ENCODE results near the gene ARCN1. TPM values are rescaled to one million over a fixed set of nuclear protein-coding genes. Genes with fewer than 3 reads are reported as not detected.

ARCN1 gene
- total RNA-seq (2014; rRNA removed) (122 and 132 TPM in 2 replicates), Bru-seq, nascent RNA (percentile 96 among the genes with signal in this experiment), BruChase-seq, experiment 1, labeled RNA remaining after a 6-hour chase (percentile 99 among the genes with signal in this experiment), BruChase-seq, experiment 2, labeled RNA remaining after a 2-hour chase (percentile 98 among the genes with signal in this experiment)
- long read RNA-seq, transcript ARCN1-201 (10 exons, 3,845 nt): major isoform, 127 of 167 reads
- long read RNA-seq, partial matches to known transcripts: 31 of 167 reads
- long read RNA-seq, other reads (novel, unspliced or antisense): 8 of 167 reads

DNA sequence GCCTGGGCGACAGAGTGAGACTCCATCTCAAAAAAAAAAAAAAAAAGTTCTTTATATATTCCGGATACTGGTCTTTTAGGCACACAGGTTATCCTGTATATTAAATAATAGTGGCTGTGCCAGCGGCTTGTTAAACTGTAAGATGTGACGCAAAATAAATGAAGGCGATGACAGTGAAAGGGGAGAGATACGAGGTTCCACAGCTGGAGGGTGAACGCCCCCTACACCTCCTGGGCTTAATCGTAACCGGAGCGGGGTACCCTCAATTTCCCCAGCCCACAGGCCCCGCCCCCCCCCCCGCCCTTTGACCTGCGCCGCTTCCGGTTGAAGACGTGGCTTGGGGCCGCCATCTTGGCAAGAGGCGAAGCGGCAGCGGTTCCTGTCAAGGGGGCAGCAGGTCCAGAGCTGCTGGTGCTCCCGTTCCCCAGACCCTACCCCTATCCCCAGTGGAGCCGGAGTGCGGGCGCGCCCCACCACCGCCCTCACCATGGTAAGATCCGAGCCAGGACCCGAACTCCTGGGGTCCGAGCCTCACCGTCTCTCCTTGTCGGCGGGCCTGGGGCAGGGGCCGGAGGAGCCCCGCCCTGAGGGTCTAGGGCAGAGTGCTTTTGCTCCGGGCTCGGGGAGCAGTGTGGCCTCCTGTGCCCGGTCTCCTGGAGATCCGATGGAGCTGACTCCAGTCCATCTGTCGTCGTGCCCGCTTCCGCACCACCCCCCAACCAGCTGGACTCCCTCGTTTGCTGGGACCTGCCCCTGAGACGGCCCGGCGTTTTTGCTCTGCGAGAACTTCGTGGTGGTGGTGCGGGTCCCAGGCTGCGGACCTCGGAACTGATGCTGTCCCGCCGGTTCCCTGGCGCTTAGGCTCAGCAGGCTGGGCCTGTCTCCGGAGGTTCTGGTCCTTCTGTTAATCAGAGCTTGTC is at the start of gene ARCN1:
Gene ARCN1 (plus strand): TSS at position 349 of the 920 bp plus-strand sequence. CDS start 139 bp downstream, at position 488.
- peaks cover 32% of the 10 kb centered on the region for H4K20me1 ChIP-seq (ENCODE audit: low read length)
- no peaks in the 10 kb centered on the region for H3F3A ChIP-seq (ENCODE audit: low read length, unreplicated experiment)
- peaks cover 55% of the 10 kb centered on the region for H3K79me2 ChIP-seq (ENCODE audit: low read length)
- peaks cover 25% of the 10 kb centered on the region for H3K4me1 ChIP-seq (ENCODE audit: insufficient read depth, low read length)
- H3K27ac ChIP-seq (ENCODE audit: low read length): peak within 1 kb of the TSS; percentile 81
- H3K9me3 ChIP-seq (ENCODE audit: low read length): no peaks in the 10 kb centered on the region
- ATAC-seq (peak; percentile 68), DNase-seq (peak; percentile 51)
- H3K27me3 ChIP-seq (ENCODE audit: low read length): no peaks in the 10 kb centered on the region
- peak within 1 kb of the TSS; percentile 88 for H3K4me3 ChIP-seq (ENCODE audit: low read length)
- CTCF ChIA-PET: no interaction called here
- H2AFZ ChIP-seq (ENCODE audit: low read length): peak within 1 kb of the TSS; percentile 97
- H3K36me3 ChIP-seq (ENCODE audit: low read depth, low read length): peaks cover under 1% of the 10 kb centered on the region; the same call in 1 of the 2 replicates
- H3K9me2 ChIP-seq (replicated peaks; ENCODE audit: low read length): no peaks in the 10 kb centered on the region
- peak within 1 kb of the TSS; percentile 99 for H3K9ac ChIP-seq (ENCODE audit: low read length)
- intact Hi-C loops (cut with micrococcal nuclease): no loop called here
- TSS peak; percentile 91 for BruUV-seq (replicated peaks)
- POLR2A ChIA-PET (ENCODE audit: unreplicated experiment): no interaction called here
- H3K4me2 ChIP-seq (ENCODE audit: low read length): peak within 1 kb of the TSS; percentile 91
- TF ChIP-seq EZH2 (IDR thresholded peaks at IDR 0.05; ENCODE audit: low read length, unreplicated experiment) (no peak), EZH2phosphoT487 (IDR thresholded peaks at IDR 0.05; ENCODE audit: borderline replicate concordance, low read length) (no peak)
- TF ChIP-seq, protein P1, sequence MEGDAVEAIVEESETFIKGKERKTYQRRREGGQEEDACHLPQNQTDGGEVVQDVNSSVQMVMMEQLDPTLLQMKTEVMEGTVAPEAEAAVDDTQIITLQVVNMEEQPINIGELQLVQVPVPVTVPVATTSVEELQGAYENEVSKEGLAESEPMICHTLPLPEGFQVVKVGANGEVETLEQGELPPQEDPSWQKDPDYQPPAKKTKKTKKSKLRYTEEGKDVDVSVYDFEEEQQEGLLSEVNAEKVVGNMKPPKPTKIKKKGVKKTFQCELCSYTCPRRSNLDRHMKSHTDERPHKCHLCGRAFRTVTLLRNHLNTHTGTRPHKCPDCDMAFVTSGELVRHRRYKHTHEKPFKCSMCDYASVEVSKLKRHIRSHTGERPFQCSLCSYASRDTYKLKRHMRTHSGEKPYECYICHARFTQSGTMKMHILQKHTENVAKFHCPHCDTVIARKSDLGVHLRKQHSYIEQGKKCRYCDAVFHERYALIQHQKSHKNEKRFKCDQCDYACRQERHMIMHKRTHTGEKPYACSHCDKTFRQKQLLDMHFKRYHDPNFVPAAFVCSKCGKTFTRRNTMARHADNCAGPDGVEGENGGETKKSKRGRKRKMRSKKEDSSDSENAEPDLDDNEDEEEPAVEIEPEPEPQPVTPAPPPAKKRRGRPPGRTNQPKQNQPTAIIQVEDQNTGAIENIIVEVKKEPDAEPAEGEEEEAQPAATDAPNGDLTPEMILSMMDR (conservative IDR thresholded peaks at IDR 0.05; ENCODE audit: low read depth, low read length): no peak

DNA sequence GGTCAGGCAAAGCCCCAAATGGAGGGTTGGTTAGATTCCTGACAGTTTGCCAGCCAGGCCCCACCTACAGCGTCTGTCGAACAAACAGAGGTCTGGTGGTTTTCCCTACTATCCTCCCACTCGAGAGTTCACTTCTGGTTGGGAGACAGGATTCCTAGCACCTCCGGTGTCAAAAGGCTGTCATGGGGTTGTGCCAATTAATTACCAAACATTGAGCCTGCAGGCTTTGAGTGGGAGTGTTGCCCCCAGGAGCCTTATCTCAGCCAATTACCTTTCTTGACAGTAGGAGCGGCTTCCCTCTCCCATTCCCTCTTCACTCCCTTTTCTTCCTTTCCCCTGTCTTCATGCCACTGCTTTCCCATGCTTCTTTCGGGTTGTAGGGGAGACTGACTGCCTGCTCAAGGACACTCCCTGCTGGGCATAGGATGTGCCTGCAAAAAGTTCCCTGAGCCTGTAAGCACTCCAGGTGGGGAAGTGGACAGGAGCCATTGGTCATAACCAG is 49.6 kb upstream of the ARCN1 start:
- no peak overlapping the region for H3K4me2 ChIP-seq (ENCODE audit: low read length)
- ChIA-PET POLR2A (ENCODE audit: unreplicated experiment) (no interaction called here), CTCF (no interaction called here)
- DNase-seq (peak; percentile 61), ATAC-seq (peak; percentile 89)
- intact Hi-C loops (cut with micrococcal nuclease): no loop called here
- no peaks in the 10 kb centered on the region for H3K79me2 ChIP-seq (ENCODE audit: low read length)
- H2AFZ ChIP-seq (ENCODE audit: low read length): no peak overlapping the region
- no peaks in the 10 kb centered on the region for H3K27me3 ChIP-seq (ENCODE audit: low read length)
- no peaks in the 10 kb centered on the region for H3K9me3 ChIP-seq (ENCODE audit: low read length)
- no peaks in the 10 kb centered on the region for H3F3A ChIP-seq (ENCODE audit: low read length, unreplicated experiment)
- no peak overlapping the region for H3K4me3 ChIP-seq (ENCODE audit: low read length)
- H3K27ac ChIP-seq (ENCODE audit: low read length): no peak overlapping the region
- H3K9me2 ChIP-seq (replicated peaks; ENCODE audit: low read length): no peaks in the 10 kb centered on the region
- BruUV-seq (replicated peaks): no TSS peak
- no peak overlapping the region for H3K9ac ChIP-seq (ENCODE audit: low read length)
- no peaks in the 10 kb centered on the region for H3K4me1 ChIP-seq (ENCODE audit: insufficient read depth, low read length)
- no peaks in the 10 kb centered on the region for H4K20me1 ChIP-seq (ENCODE audit: low read length)
- TF ChIP-seq EZH2 (IDR thresholded peaks at IDR 0.05; ENCODE audit: low read length, unreplicated experiment): no peak
- TF ChIP-seq, protein P1 (conservative IDR thresholded peaks at IDR 0.05; ENCODE audit: low read depth, low read length): peak; percentile 64
- TF ChIP-seq EZH2phosphoT487 (IDR thresholded peaks at IDR 0.05; ENCODE audit: borderline replicate concordance, low read length): no peak
- peaks cover 39% of the 10 kb centered on the region for H3K36me3 ChIP-seq (ENCODE audit: low read depth, low read length)
